GM19467 (cell line): ENCODE results near the gene PODN.

Experiments used
- ATAC-seq: cut with Tn5 transposase; IDR thresholded peaks from one replicate; pipeline ENCODE4 v1.9.1; 2021; ENCODE audit warnings: mild to moderate bottlenecking, moderate library complexity; ENCODE audit not compliant: unreplicated experiment

Gene PODN, protein sequence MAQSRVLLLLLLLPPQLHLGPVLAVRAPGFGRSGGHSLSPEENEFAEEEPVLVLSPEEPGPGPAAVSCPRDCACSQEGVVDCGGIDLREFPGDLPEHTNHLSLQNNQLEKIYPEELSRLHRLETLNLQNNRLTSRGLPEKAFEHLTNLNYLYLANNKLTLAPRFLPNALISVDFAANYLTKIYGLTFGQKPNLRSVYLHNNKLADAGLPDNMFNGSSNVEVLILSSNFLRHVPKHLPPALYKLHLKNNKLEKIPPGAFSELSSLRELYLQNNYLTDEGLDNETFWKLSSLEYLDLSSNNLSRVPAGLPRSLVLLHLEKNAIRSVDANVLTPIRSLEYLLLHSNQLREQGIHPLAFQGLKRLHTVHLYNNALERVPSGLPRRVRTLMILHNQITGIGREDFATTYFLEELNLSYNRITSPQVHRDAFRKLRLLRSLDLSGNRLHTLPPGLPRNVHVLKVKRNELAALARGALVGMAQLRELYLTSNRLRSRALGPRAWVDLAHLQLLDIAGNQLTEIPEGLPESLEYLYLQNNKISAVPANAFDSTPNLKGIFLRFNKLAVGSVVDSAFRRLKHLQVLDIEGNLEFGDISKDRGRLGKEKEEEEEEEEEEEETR

DNA sequence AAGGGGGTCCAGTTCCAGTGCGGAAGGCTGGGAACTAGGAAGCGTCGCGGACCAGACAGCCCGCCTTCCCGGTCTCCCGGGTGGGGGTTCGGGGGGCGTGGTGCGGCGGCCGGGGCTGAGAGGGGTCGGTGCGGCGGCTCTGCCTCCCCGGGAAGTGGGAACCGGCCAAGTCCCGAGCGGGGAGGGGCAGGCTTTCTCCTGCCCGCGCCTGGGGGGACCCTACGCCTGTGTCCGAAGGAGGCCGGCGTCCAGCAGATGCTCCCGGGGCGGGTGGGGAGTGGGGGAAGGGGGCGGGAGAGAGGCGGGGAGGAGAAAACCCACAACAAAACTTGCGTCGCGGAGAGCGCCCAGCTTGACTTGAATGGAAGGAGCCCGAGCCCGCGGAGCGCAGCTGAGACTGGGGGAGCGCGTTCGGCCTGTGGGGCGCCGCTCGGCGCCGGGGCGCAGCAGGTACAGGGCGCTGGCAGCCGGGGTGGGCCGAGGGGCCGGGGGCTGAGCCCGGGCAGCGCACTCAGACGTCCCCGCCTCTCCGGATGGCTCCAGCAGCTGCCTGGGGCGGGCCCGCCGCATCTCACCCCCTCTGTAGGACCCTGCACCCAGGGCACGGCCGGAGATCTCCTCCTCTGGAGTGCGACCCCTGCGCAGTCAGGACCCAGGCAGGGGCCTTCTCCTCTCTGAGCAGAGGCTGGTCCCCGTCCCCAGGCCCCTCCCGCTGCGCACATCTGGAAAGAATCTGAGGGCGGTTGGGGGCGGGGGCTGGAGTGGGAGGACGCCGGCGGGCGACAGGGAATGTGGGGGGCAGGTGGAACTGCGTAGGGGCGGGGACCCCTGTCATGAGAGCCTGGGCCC lies at the start of gene PODN:
TSS of gene PODN (plus strand) at position 355 of the 849 bp plus-strand sequence. CDS start 7,643 bp downstream, outside the sequence.
- ATAC-seq, result no peak

DNA sequence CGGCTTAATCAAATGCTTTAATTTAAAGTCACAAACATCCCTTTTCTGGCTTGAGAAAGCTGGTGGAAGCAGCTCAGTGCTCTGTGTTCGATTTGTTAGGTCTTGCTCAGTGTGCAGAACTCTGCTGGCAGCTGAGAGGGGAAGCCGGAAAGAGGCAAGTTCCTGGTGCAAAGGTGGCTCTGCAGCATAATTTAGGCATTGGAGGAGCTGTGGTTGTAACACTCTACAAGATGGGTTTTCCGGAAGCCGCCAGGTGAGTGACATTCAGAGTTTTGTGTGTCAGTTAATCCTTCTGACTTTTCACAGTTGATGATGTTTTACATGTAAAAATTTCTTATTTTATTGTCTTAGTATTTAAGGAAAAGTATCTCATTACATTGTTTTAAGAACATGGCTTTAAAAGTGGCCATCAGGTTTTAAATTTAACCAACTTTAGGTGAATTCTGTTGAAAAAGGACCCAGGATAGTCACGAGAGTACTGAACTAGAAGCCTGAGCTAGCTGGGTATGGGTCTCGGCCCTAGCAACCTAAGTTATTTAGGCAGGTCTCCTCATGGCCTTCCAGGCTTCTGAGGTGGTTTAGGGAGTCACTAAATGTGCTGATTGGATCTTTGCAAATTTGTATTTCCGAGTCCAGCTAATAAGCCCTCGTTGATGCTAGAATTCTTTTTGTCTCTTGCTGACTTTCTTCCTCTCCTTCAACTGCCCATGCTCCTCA lies 47.1 kb upstream of the PODN start:
- ATAC-seq, result no peak

DNA sequence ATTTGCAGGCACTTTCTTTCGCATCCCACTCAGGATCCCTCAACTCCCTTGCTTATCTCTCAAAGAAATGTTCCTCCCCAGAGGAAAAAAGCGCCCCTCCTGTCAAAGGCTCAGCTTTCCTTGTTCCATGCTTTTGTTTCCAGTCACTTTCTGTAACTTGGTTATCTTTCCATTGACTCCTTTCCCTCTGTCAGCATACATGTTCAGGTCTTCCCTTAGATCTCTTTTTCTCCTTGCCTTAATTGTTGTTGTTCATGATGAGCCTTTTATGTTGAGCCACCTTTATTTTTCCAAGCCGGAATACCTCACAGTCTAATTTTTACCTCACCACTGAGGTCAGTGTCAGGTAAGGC lies 46.5 kb upstream of the PODN start:
- ATAC-seq, result no peak

DNA sequence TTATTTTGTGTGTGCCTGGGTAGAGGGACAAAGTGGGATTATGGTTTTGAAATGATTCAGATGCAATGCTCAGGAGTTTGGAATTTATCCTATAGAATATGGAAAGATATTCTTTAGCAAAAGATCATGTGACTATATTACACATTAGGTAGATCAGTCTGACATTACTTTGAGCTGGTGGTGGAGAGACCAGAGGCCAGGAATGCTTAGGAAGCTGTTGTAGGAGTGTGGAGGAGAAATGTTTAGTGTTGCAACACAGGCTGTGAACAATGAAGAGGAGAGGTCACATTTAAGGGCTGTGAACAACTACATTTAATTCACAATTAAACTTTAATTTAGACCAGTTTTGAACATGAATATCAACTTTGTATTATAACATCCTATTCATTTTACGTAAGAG lies 45.3 kb upstream of the PODN start:
- no peak for ATAC-seq

DNA sequence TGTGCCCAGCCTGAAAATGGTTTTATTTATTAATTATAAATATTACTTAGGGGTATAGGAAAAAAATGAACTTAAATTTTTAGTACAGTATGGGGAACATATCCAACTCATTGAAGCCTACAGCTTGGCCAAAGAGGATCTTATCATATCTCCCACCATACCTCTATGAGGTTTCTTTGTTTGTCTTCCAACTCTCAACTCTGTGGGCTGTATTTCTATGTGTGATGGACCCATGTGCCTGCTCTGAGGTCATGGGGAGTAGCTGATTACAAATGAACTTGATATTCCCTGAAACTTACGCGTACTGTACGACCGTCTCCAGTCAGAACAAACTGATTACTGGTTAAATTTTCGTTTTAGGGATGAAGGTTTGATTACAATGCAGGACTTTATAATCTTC lies 41.4 kb upstream of the PODN start:
- ATAC-seq, result no peak

DNA sequence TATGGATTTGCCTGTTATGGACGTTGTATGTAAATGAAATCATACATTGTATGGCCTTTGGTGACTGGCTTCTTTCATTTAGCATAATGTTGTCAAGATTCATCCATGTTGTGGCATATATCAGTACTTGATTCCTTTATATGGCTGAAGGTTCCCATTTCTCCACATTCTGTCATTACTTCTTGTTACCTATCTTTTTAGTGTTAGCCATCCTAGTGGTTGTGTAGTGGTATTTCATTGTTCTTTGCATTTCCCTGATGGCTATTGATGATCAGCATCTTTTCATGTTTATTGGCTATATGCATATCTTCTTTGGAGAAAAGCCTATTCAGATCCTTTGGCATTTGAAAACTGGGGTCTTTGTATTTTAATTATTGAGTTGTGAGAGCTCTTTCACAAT lies 39.8 kb upstream of the PODN start:
- ATAC-seq, result no peak

DNA sequence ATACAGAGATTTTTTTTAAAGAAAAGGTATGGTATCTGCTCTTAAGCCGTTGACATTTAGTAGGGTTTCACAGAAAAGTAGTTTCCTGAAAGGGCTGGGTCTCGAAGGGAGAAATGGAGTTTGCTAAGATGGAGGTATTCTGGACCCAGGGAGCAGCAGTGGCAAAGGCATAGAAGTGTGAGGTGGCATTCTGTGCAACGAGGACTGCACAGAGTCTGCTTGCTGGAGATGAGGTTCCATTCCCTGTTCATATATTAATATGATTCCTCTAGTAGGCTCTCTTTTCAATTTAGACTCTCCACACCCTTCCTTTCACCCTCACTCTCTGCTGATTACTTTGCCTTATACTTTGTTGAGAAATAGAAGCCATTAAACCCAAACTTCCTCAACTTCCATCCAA lies 38.5 kb upstream of the PODN start:
- no peak for ATAC-seq

DNA sequence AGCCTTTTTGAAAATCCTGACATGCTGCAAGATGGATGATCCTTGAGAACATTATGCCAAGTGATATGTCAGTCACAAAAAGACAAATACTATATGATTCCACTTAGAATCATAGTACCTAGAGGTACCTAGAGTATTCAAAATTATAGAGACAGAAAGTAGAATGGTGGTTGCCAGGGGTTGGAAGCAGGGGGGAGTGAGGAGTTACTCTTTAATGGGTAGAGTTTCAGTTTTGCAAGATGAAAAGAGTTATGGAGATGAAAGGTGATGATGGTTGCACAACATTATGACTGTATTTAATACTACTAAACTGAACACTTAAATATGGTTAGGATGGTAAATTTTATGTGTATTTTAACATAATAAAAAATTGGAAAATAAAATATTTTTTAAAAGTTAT lies 37.9 kb upstream of the PODN start:
- no peak for ATAC-seq

DNA sequence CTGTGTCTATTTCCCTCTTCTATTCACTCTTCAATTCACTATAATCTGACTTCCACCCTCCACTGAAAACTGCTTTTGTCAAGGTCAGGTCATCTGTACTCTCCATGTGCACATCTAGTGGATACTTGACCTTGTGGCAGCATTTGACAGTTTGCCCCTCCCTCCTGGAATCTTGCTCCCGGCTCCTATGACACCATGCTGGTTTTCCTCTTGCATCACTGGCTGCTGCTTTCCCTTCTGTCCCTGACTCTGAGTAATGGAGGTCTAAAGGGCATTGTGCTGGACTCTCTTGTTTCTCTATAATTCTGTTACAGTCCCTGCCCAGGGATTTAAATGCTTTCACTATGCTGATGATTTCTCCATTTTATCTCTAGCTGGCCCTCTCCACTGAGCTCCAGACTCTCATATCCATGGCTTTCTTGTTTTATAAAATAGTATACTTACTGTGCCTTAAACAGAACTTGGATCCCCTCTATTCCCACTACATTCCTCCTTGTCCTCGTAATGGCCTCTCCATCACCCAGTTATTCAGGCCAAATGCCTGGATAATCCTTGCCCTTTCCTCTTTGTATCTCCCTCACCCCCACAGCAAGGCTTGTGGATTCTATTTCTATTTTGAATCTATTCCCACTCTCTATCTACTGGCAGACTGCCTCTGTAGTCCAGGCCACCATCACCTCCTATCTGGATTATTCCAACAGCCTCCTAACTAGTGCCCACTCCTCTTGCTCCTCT lies 36.8 kb upstream of the PODN start:
- no peak for ATAC-seq

DNA sequence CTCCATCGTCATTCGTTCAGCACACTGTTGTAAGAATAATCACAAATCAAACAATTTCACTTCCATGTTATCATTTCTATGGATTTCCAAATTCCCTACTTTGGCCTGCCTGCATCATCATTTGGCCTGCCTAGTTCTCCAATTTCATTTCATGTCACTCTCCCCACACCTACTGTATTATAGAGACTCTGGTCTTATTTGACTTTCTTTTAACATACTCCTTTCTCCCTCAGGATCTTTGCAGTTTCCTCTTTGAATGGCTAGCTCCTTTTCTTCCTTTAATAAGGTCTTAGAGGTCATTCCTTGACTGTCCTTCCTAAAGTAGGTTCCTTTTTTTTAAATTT lies 36.3 kb upstream of the PODN start:
- ATAC-seq, result no peak

DNA sequence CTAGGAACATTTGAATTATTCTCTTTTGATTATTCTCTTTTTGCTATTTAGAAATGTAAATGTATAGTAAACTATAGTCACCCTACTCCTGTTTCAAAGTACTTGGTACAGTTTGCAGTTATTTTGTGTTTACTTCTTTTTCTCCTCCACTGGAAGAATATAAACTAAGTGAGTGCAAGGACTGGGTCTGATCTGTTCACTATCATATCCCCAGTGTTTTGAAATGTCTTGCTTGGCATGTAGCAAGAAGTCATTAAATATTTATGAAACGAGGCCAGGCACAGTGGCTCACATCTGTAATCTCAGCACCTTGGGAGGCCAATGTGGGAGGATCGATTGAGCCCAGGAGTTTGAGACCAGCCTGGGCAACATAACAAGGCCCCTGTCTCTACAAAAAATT lies 35.8 kb upstream of the PODN start:
- ATAC-seq, result no peak

DNA sequence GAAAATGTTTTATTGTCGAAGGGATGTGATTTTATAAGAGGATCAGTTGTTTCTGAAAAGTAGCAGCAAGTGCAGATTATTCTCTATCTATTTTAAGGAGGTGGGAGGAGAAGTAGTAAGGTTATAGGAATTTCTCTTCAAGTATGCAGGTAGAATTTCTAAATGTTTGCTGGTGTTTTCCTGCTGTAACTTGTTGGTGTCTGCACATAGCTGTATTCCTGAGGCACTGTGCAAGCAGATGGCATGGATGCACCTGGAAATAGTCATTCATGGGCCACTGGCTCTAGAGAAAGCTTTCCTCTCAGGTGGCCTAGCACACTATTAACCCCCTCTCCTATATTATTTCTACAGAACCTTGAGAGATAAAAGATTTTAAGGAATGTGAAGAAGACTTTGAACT lies 30.3 kb upstream of the PODN start:
- no peak for ATAC-seq

DNA sequence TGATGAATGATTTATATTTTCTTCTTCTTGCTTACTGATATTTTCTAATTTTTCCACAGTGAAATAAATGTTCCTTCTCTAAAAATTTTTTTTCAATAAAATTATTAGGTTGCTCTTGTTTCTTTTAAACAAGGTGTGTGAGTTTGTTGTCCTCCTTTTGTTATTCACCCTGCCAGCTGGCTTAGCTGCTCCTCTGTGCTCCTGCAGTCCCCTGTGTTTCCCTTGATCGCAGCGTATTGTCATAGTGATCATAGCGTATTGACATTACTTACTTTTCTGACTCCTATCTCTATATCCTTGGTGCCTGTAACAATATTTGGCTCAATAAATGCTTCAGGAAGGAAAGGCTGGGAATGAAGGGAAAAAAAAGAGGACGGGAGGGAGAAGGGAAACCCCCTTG lies 24.9 kb upstream of the PODN start:
- ATAC-seq, result no peak

DNA sequence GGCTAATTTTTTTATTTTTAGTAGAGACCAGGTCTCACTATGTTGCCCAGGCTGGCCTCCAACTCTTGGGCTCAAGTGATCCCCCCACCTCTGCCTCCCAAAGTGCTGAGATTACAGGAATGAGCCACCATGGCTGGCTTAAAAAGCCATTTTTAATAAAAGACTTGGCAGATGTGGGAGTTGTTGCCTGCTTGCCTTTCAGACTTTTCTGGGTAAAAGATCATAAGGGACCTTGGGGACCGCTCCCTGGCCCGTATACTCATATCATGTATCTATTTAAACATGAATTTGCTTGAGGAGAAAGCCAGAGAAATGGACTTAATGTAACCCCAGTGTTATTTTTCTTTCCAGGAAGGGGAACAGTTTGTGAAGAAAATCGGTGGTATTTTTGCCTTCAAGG lies 23.4 kb upstream of the PODN start:
- no peak for ATAC-seq

DNA sequence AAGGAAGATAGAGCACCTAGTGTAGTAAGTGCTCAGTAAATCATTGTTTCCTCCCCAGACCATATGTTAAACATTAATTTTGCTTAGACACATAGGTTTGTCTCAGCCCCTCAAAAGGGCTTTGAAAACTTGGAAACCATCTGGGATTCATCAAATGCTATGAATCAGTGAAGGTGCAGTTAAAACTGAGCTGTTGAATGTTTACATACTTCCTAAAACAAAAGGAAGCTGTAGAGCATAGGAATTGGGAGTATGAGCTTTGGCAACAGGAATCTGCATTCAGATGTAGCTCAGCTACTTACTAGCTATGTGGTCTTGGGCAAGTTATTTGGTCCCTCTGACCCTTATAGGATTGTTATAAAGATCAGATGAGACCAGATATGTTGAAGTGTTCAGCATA lies 18.7 kb upstream of the PODN start:
- no peak for ATAC-seq

DNA sequence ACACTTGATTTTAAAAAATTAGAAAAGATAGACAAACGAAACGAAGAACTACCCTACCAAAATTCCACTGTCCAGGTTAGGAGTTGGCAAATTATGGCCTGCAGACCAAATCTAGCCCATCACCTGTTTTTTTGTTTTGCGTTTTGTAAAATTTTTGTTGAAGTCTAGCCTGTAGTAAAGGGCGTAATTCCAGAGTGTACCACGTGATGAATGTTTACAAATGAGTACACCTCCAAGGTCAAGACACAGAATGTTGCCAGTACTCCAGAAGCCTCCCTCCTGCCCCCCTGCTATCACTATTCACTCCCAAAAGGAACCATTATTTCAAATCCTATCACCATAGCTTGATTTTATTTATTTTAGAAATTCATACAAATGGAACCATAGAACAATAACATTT lies 17.1 kb upstream of the PODN start:
- ATAC-seq, result no peak

DNA sequence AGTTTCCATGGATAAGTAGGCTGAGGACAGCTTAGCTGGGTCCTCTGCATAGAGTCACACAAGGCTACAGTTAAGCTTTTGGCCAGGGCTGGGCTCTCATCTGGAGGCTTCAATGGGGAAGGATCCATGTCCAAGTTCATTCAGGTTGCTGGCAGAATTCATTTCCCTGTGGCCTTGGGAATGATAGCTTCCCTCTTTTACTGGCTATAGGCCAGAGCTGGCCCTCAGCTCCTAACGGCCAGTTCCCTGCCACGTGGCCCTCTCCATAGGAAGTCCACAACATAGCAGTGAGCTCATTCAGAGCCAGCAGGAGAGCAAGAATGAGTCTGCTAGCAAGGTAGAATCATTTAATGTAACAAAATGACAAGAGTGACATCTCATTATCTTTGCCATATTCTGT lies 15.1 kb upstream of the PODN start:
- no peak for ATAC-seq

DNA sequence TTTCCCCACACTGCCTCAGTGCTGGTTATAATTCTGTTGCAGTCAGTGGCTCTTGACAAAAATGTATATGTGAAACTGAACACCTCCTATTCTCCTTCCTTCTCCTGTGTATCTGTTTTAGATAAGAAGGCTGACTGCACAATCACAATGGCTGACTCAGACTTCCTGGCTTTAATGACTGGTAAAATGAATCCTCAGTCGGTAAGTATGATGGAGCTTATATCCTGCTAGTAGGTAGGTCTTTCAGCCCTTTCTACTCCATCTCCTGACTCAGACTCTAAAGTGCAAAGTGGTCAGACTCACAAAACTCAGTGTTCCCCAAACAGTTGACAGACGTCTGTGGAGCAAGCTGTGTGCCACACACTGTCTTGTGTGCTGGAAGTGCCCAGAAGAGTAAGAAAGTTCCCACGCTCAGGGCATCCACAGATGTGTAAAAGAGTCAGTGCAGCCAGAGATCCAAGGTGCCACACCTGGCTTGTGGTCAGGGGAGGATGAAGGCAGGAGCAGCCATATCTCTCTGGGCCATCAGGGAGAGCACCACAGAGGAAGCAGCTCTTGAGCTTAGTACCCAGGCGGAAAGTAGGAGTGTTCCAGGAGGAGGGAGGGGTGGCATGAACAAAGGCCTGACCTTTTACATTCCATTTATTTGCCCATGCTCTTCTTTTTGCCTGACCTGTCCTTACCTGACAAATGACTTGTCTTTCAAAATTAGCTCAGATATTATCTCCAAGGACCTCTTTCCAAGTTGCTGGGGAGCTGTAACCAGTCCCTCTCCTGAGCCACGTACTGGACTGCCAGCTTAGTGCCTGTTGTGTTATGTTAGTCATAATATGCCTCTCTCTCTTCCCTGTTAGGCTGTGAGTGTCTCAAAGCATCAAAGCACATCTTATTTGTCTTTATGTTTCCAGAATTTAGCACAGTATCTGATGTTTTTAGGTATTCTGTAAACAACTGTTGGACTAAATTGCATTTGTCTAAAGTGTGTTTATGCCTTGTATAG lies 14.0 kb upstream of the PODN start:
- ATAC-seq, result no peak

DNA sequence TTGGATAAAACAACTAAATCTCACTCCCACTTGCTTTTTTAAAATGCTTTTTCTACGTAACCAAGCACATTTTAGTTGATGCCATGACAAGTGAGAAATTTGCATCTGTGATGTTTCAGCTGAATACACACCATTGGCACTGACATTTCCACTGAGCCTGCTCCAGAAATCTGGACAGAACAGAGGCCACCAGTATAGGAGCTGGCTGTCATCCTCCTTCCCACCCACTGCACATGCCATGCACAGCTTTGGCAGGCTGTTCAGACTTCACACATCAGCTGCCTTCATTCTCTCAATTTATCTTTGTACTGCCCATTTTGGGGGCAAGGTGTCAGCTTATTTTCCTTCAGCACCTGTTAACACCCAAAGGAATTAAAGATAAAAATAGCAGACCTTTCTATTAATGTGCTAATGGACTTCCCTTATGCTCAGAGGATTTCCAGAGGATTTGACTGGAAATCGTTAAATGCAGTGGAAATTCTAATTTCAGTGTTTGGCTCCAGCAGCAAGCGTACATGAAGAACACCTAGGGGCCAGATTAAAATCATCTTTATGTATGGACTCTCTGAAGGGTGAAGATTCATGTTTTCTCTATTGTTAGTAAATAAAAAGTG lies 12.9 kb upstream of the PODN start:
- ATAC-seq, result no peak
